ENCODE results near the gene FLII. TPM values are rescaled to one million over a fixed set of nuclear protein-coding genes. Genes with fewer than 3 reads are reported as not detected.

FLII gene
- total RNA-seq, 2 donors from 2014 or later: 232 to 306 TPM

GRCh38 chr17:18270046-18270931, 11.8 kb upstream of the FLII start:
- no peak overlapping the region for H3K4me3 ChIP-seq
- no peak overlapping the region for H3K27ac ChIP-seq
- H3K27me3 ChIP-seq: no peaks in the 10 kb centered on the region
- peaks cover 17% of the 10 kb centered on the region for H3K36me3 ChIP-seq
- DNase-seq (ENCODE audit: low spot score): no peak
- TF ChIP-seq, protein P1, sequence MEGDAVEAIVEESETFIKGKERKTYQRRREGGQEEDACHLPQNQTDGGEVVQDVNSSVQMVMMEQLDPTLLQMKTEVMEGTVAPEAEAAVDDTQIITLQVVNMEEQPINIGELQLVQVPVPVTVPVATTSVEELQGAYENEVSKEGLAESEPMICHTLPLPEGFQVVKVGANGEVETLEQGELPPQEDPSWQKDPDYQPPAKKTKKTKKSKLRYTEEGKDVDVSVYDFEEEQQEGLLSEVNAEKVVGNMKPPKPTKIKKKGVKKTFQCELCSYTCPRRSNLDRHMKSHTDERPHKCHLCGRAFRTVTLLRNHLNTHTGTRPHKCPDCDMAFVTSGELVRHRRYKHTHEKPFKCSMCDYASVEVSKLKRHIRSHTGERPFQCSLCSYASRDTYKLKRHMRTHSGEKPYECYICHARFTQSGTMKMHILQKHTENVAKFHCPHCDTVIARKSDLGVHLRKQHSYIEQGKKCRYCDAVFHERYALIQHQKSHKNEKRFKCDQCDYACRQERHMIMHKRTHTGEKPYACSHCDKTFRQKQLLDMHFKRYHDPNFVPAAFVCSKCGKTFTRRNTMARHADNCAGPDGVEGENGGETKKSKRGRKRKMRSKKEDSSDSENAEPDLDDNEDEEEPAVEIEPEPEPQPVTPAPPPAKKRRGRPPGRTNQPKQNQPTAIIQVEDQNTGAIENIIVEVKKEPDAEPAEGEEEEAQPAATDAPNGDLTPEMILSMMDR (IDR thresholded peaks at IDR 0.05): no peak
- H3K9me3 ChIP-seq: no peaks in the 10 kb centered on the region
- H3K4me1 ChIP-seq: no peaks in the 10 kb centered on the region

DNA sequence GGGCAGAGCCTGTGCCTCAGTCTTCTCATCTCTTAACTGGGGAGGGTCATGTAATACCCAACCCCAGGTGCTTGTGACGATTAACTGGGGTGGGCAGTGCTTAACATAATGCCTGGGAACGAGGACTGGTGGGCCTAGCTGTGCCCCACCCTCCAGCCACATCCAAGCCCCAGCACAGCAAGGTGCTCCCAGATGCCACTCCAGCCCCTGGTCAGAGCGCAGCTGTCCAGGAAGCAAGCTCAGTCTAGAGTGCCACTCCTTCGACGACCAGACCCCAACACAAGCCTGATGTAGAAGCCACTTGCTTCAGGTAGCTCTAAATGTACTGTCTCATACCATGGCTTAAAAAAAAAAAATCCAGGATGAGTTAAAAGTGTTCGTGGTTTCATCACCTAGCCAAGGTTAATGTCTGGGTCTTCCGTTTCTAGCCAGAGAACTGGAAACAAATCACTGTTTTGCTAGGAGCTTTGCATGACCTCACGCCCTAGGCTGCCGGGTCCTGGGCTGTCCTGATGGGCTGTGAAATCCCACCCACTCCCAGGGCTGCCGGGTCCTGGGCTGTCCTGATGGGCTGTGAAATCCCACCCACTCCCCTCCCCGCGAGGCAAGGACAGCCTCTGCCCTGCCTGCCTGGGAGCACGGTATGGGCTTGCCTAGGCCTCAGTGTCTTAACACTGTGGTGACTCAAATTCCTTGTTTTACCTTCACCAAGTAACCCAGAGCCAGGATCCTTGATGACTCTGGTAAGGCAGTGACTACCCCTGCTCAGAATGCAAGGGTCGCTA, 9.6 kb upstream of the FLII start:
- DNase-seq (ENCODE audit: low spot score): no peak
- H3K27ac ChIP-seq: no peak overlapping the region
- no peaks in the 10 kb centered on the region for H3K27me3 ChIP-seq
- no peaks in the 10 kb centered on the region for H3K9me3 ChIP-seq
- peaks cover 0 to under 1% of the 10 kb centered on the region in 2 donors for H3K4me1 ChIP-seq
- no peak overlapping the region for H3K4me3 ChIP-seq
- TF ChIP-seq, protein P1 (IDR thresholded peaks at IDR 0.05): no peak
- peaks cover 31% of the 10 kb centered on the region for H3K36me3 ChIP-seq

DNA sequence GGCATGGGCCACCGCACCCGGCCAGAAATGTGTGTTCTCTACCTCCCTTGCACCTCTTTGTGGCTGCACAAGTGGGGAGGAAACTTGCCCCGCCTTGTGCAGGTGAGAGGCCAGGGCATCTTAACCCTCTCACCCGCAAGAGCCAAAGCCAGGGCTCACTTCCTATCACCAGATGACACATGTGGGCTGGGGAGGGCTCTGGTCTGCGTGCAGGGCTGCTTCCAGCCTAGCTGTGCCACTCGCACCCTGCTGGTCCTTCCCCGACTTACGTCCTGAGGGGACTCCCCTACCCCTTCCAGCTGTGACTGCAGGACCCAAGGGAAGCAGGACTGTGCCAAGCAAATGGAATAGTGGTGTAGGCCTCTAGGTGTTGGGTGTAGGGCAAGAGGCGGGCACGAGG, 8.8 kb upstream of the FLII start:
- TF ChIP-seq, protein P1 (IDR thresholded peaks at IDR 0.05): no peak
- DNase-seq (ENCODE audit: low spot score): no peak
- H3K4me1 ChIP-seq: peaks cover 0 to 8% of the 10 kb centered on the region in 2 donors
- no peak overlapping the region for H3K27ac ChIP-seq
- no peaks in the 10 kb centered on the region for H3K9me3 ChIP-seq
- H3K36me3 ChIP-seq: peaks cover 34% of the 10 kb centered on the region
- no peak overlapping the region for H3K4me3 ChIP-seq
- no peaks in the 10 kb centered on the region for H3K27me3 ChIP-seq

- no peak for DNase-seq (ENCODE audit: low spot score)
- Histone ChIP-seq H3K27ac (no peak overlapping the region), H3K9me3 (no peaks in the 10 kb centered on the region), H3K4me1 (peaks cover 0 to 32% of the 10 kb centered on the region in 2 donors), H3K4me3 (no peak overlapping the region), H3K27me3 (no peaks in the 10 kb centered on the region), H3K36me3 (peaks cover 34% of the 10 kb centered on the region)
- TF ChIP-seq, protein P1 (IDR thresholded peaks at IDR 0.05): no peak
Observed at GRCh38 chr17:18263885-18264682, 5.5 kb upstream of the FLII start.

GRCh38 chr17:18262641-18263040, 4.1 kb upstream of the FLII start:
- Histone ChIP-seq H3K4me3 (no peak overlapping the region), H3K27ac (peak overlapping the region; percentile 96 to 97), H3K4me1 (peaks cover 0 to 38% of the 10 kb centered on the region in 2 donors), H3K27me3 (no peaks in the 10 kb centered on the region), H3K36me3 (peaks cover 34% of the 10 kb centered on the region), H3K9me3 (no peaks in the 10 kb centered on the region)
- no peak for DNase-seq (ENCODE audit: low spot score)
- TF ChIP-seq, protein P1 (IDR thresholded peaks at IDR 0.05): no peak
